Stimulated activated CD4-positive, alpha-beta T cell treated with anti-CD3 and anti-CD28 coated beads, Interleukin-4, amount 100 ng/mL, for 48 hours (primary cell): ENCODE measurements around the gene SEMA3A.

Experiments used
- DNase-seq, 2 donors: peaks; one replicate each; pipeline ENCODE4 v3.0.0-alpha.2; 2020; ENCODE audit warnings: low read depth in 2 of 2

SEMA3A gene

GRCh38 chr7:84013616-84014240 is 180.9 kb downstream of the SEMA3A start:
- DNase-seq, result no peak

GRCh38 chr7:84009782-84010181 is 184.8 kb downstream of the SEMA3A start:
- no peak for DNase-seq

GRCh38 chr7:84009051-84009450 is 185.5 kb downstream of the SEMA3A start:
- DNase-seq, result no peak

DNA sequence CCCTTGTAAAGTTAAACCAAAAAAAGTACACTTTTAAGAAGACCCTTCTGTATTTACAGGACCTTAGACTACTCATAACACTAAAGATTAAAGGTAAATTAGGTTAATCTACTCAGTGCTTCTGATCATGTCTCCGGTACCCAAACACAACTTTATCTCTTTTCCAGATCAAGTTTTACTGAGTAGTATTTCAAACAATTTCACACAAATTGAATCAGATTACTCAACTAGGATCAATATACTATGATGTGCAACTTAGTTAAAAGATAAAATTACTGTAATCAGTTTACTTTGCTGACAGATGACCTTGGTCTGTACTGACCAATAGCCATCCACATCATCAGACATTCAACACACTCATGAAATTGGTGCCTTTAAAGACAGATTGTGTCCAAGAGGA is 191.4 kb downstream of the SEMA3A start:
- no peak for DNase-seq

GRCh38 chr7:84002348-84002747 is 192.2 kb downstream of the SEMA3A start:
- DNase-seq, result no peak

DNA sequence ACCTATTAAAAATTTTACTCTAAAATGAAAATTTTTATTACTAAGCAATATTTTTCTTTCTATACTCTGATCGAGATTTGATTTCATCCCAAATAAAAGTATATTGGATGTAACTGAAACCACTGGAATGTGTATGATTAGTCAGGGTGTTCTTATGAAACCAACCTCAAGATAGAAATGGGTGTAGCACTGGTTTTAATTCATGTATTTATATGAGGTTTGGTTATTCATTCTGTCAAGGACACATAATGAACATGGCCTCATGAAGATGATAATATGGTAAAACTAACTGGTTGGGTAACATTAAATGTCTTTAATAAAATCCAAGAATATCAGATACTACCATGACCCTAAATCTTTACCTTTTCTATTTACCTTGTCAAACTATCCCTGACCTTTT is 197.7 kb downstream of the SEMA3A start:
- DNase-seq, result no peak

GRCh38 chr7:83987764-83988163 is 206.8 kb downstream of the SEMA3A start:
- DNase-seq, result no peak

GRCh38 chr7:83985821-83986220 is 208.8 kb downstream of the SEMA3A start:
- no peak for DNase-seq

DNA sequence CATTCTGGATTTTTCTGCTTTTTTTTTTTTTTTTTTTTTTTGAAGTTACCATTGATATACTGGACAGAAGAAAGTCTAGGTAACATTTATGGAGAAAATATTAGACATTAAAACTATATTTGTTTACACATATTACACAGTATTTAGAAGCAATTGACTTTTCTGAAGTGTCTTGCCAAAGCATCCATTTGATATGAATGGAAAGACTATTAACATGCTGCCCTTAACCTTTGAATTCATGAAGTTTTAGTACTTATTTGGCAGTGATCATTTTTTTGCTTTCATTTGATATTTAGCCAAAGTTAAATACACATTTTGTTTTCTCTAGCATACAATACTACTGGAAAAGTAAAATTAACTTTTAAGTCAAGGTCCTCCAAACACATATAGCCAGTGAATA is 210.0 kb downstream of the SEMA3A start:
- no peak for DNase-seq

DNA sequence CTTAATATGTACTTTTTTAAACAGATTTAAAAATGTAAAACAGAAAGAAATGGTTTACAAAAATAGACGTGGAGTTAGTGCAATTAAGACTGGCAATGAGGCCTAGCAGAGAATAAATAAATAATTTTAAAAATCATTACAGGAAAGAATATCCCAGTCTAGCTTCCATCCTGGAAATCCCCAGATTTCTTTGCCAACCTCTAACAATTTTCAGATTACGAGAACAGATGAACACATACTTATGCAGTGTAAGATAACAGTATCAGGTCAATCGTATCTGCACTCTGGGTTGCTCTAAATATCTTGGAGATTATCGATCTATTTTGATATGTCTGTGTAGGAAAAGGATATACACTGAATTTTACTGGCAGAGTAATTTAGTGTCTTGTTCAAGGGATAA is 210.5 kb downstream of the SEMA3A start:
- DNase-seq, result no peak

- DNase-seq, result no peak
Measured at GRCh38 chr7:83983606-83984005, 211.0 kb downstream of the SEMA3A start.

GRCh38 chr7:83976302-83976701 is 218.3 kb downstream of the SEMA3A start:
- no peak for DNase-seq

GRCh38 chr7:83970081-83970480 is 224.5 kb downstream of the SEMA3A start:
- DNase-seq, result no peak

- no peak for DNase-seq
Measured at GRCh38 chr7:83964318-83964717, 230.3 kb downstream of the SEMA3A start.

- DNase-seq, result no peak
Measured at GRCh38 chr7:83957333-83957732, 237.3 kb downstream of the SEMA3A start.

DNA sequence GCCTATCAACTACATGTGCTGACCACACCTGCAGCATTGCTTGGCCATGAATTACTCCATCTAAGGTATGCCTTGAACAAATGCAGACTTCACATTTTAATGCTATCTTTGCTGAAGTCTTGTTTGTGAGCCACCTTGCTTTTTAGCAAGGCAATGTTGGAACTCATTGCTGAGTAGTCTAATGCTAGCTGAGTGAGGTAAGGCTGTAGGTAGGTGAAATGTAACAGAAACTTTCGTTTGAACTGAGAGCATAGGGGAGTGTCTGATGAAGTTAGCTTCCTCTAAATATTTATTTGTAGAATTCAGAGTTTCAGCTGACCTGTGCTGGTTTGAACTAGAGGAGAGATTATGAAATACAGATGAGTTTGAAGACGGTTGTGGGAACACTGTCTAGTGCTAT is 238.5 kb downstream of the SEMA3A start:
- DNase-seq, result no peak

DNA sequence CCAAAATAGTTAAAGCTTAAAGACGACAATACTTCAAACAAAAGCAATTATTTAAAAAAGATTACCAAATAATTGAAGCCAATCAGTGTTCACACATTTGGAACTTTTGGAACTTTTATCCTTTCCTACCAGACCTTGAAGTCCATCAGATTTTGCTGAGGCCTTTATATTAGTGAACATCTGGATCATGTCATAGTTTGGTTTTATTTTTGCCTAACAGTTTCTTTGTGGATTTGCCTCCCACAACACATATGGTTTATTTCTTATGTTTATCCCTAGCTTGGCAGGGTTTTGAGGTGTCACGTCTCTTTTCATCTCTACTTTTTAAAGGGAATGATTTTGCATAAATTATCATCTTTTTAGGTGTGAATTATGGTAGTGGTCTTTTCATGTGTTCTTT is 242.4 kb downstream of the SEMA3A start:
- no peak for DNase-seq

- DNase-seq, result no peak
Measured at GRCh38 chr7:83947260-83947659, 247.3 kb downstream of the SEMA3A start.

DNA sequence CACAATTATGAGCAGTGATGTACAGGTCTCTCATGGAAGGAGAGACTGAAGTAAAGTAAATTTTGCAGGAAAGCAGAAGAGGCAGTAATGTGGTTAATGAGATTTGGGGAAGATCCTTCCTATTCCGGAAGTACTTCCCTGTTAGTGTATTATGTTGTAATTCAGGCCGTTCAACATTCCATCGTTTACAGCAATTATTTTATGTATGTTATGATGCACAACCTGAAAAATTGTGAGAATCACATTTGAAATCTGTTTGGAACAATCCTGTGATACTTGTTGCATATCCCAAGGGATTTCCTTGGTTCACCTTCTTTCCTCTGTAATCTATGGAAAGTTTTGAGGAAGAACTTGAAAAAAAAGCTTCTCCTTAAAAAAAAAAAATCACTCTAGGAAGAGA is 247.8 kb downstream of the SEMA3A start:
- DNase-seq, result no peak

DNA sequence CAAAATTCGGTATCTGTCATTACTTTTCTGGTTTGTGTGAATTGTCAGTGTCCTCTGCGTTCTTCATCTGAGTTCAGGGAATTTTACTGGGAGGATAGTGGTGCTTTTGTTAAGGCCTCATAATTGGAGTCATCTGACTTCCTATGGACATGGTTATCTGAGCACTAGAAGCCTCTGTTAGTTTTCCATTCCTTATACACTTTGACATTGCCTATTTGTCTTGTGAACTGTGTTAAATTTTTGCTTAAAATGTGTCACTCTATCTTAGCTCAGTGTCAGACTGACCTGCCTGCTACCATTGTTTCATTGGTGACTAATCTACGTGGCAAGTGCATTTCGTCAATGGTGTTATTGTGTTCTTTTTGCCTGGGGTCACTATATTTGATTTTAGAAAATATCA is 253.3 kb downstream of the SEMA3A start:
- no peak for DNase-seq

- no peak for DNase-seq
Measured at GRCh38 chr7:83937930-83938329, 256.7 kb downstream of the SEMA3A start.

GRCh38 chr7:83936056-83936708 is 258.4 kb downstream of the SEMA3A start:
- peak; percentile 11 to 15 for DNase-seq

- DNase-seq, result no peak
Measured at GRCh38 chr7:83934118-83934734, 260.4 kb downstream of the SEMA3A start.
